Stimulated activated CD4-positive, alpha-beta T cell treated with anti-CD3 and anti-CD28 coated beads, Interleukin-4, amount 100 ng/mL, for 4 hours (primary cell): ENCODE measurements around the gene ADAMTS12.

Experiments used
- DNase-seq, 2 experiments: peaks; one replicate each; pipeline ENCODE4 v3.0.0-alpha.2; 2020

ADAMTS12 gene

GRCh38 chr5:33841891-33842290 lies 49.9 kb downstream of the ADAMTS12 start:
- no peak for DNase-seq

GRCh38 chr5:33840927-33841547 lies 50.8 kb downstream of the ADAMTS12 start:
- no peak for DNase-seq

GRCh38 chr5:33837301-33837700 lies 54.5 kb downstream of the ADAMTS12 start:
- no peak for DNase-seq

- no peak for DNase-seq
These were observed 57.5 kb downstream of the ADAMTS12 start for GRCh38 chr5:33834334-33834733.

GRCh38 chr5:33833237-33833575 lies 58.6 kb downstream of the ADAMTS12 start:
- DNase-seq: no peak

GRCh38 chr5:33832404-33833236 lies 59.2 kb downstream of the ADAMTS12 start:
- no peak for DNase-seq

- no peak for DNase-seq
These were observed 60.7 kb downstream of the ADAMTS12 start for GRCh38 chr5:33831041-33831440.

- DNase-seq: no peak
These were observed 62.4 kb downstream of the ADAMTS12 start for GRCh38 chr5:33829430-33829829.

GRCh38 chr5:33828626-33829308 lies 63.0 kb downstream of the ADAMTS12 start:
- no peak for DNase-seq

GRCh38 chr5:33827885-33828284 lies 63.9 kb downstream of the ADAMTS12 start:
- no peak for DNase-seq

- no peak for DNase-seq
These were observed 64.6 kb downstream of the ADAMTS12 start for GRCh38 chr5:33827018-33827707.

- no peak for DNase-seq
These were observed 67.1 kb downstream of the ADAMTS12 start for GRCh38 chr5:33824516-33825195.

GRCh38 chr5:33817301-33817700 lies 74.5 kb downstream of the ADAMTS12 start:
- DNase-seq: no peak

GRCh38 chr5:33816791-33817190 lies 75.0 kb downstream of the ADAMTS12 start:
- DNase-seq: no peak

- no peak for DNase-seq
These were observed 79.0 kb downstream of the ADAMTS12 start for GRCh38 chr5:33812746-33813145.

GRCh38 chr5:33810491-33811120 lies 81.2 kb downstream of the ADAMTS12 start:
- no peak for DNase-seq

- no peak for DNase-seq
These were observed 81.9 kb downstream of the ADAMTS12 start for GRCh38 chr5:33809936-33810335.

- DNase-seq: no peak
These were observed 83.1 kb downstream of the ADAMTS12 start for GRCh38 chr5:33808699-33809098.

- no peak for DNase-seq
These were observed 84.0 kb downstream of the ADAMTS12 start for GRCh38 chr5:33807771-33808170.

GRCh38 chr5:33806738-33807442 lies 84.9 kb downstream of the ADAMTS12 start:
- no peak for DNase-seq

- no peak for DNase-seq
These were observed 90.5 kb downstream of the ADAMTS12 start for GRCh38 chr5:33801292-33801691.
